Measurements from ENCODE around the gene NRXN3. TPM values are rescaled to one million over a fixed set of nuclear protein-coding genes. Genes with fewer than 3 reads are reported as not detected.

Gene NRXN3
- total RNA-seq, 1 donor from 2014 or later, result 5.9 TPM

DNA sequence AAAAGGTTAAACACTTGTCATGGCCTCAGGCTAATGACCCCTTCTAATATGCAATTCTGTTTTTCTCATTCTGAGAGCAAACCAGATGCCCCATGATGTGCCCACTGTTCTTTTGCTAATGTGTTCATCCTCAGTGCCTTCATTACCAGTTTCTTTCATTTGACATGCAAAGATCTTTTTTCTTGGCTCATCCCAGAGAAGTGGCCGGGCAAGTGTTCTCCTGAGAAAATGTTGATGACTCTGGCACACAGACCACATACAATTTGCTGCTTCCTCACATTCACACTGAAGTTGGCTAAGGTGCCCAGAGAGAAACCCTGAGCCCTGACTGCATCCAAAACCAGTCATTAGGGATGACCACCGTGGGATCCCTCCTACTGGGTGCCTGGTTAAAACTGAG, 1207.8 kb downstream of the NRXN3 start:
- no peak overlapping the region for H2AFZ ChIP-seq (replicated peaks)
- H4K20me1 ChIP-seq (ENCODE audit: low read depth), result no peaks in the 10 kb centered on the region
- H3K27me3 ChIP-seq, result no peaks in the 10 kb centered on the region
- Mint-ChIP-seq H3K36me3 (no peaks in the 10 kb centered on the region), H3K9me3 (no peaks in the 10 kb centered on the region), H3K4me1 (peaks cover 12% of the 10 kb centered on the region), H3K4me3 (no peak overlapping the region), H3K27ac (no peak overlapping the region), H3K27me3 (ENCODE audit: insufficient read depth, low read depth) (peaks cover 2% of the 10 kb centered on the region)
- no peaks in the 10 kb centered on the region for H3K36me3 ChIP-seq
- TF ChIP-seq, protein P1, sequence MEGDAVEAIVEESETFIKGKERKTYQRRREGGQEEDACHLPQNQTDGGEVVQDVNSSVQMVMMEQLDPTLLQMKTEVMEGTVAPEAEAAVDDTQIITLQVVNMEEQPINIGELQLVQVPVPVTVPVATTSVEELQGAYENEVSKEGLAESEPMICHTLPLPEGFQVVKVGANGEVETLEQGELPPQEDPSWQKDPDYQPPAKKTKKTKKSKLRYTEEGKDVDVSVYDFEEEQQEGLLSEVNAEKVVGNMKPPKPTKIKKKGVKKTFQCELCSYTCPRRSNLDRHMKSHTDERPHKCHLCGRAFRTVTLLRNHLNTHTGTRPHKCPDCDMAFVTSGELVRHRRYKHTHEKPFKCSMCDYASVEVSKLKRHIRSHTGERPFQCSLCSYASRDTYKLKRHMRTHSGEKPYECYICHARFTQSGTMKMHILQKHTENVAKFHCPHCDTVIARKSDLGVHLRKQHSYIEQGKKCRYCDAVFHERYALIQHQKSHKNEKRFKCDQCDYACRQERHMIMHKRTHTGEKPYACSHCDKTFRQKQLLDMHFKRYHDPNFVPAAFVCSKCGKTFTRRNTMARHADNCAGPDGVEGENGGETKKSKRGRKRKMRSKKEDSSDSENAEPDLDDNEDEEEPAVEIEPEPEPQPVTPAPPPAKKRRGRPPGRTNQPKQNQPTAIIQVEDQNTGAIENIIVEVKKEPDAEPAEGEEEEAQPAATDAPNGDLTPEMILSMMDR (IDR thresholded peaks at IDR 0.05), result no peak
- TF ChIP-seq EZH2phosphoT487 (IDR thresholded peaks at IDR 0.05), result no peak
- TF ChIP-seq EZH2 (IDR thresholded peaks at IDR 0.05), result no peak
- no peak overlapping the region for H3K27ac ChIP-seq
- no peak overlapping the region for H3K9ac ChIP-seq
- peak overlapping the region; percentile 17 for H3K4me2 ChIP-seq
- H3K79me2 ChIP-seq (ENCODE audit: low read depth), result no peaks in the 10 kb centered on the region
- H3K4me1 ChIP-seq, result peaks cover 47% of the 10 kb centered on the region
- no peaks in the 10 kb centered on the region for H3K9me3 ChIP-seq (ENCODE audit: low read depth)
- H3F3A ChIP-seq (ENCODE audit: low read depth), result peaks cover 42% of the 10 kb centered on the region
- no peak for DNase-seq (ENCODE audit: low spot score)
- H3K4me3 ChIP-seq, result no peak overlapping the region

DNA sequence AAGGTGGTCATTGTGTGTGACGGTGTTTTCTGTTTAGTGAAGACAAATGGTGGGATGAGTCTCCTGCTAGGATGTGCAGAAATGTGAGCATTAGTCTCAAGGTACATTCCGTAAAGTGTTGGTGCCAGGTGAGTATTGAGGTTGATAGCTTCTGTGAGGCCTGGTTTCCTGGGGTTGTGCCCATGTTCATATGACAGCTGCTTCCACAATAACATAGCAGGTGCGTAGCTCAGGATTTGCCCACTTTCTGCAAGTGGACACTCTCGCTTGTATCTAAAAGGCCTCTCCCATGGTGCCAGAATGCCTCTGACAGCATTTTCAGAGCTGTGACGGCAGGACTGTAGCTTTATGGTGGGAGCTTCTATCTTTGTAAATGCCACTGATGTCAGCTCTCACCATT, 1209.1 kb downstream of the NRXN3 start:
- Histone ChIP-seq H3K4me1 (peaks cover 35% of the 10 kb centered on the region), H2AFZ (replicated peaks) (no peak overlapping the region), H3K4me2 (peak overlapping the region; percentile 41), H3K9ac (no peak overlapping the region), H4K20me1 (ENCODE audit: low read depth) (no peaks in the 10 kb centered on the region), H3K4me3 (no peak overlapping the region), H3K36me3 (no peaks in the 10 kb centered on the region), H3F3A (ENCODE audit: low read depth) (peaks cover 34% of the 10 kb centered on the region), H3K27me3 (no peaks in the 10 kb centered on the region), H3K79me2 (ENCODE audit: low read depth) (no peaks in the 10 kb centered on the region), H3K9me3 (ENCODE audit: low read depth) (no peaks in the 10 kb centered on the region), H3K27ac (peak overlapping the region; percentile 27)
- H3K4me1 Mint-ChIP-seq, result peaks cover 9% of the 10 kb centered on the region
- no peak overlapping the region for H3K27ac Mint-ChIP-seq
- no peak for TF ChIP-seq EZH2phosphoT487 (IDR thresholded peaks at IDR 0.05)
- TF ChIP-seq EZH2 (IDR thresholded peaks at IDR 0.05), result no peak
- TF ChIP-seq, protein P1 (IDR thresholded peaks at IDR 0.05), result no peak
- no peak for DNase-seq (ENCODE audit: low spot score)
- H3K9me3 Mint-ChIP-seq, result no peaks in the 10 kb centered on the region
- H3K36me3 Mint-ChIP-seq, result no peaks in the 10 kb centered on the region
- peaks cover 2% of the 10 kb centered on the region for H3K27me3 Mint-ChIP-seq (ENCODE audit: insufficient read depth, low read depth)
- no peak overlapping the region for H3K4me3 Mint-ChIP-seq

DNA sequence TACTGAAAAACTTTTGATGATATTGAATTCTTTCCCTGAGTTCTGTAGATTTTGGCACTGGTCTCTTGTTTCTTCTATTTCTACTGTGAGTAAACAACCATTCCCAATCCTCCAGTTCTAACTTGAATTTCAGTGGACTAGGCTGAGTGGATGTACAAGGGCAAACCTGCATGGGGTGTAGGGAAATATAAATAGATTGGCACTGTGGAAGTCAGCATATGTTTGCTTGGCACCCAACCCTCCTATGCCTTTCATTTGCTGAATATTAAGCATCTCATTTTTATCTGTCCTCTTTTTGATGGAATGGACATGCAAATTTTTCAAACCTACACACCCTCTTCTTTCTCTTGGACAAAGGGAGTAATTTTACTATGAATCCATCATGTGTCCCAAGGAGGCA, 1212.9 kb downstream of the NRXN3 start:
- TF ChIP-seq, protein P1 (IDR thresholded peaks at IDR 0.05), result no peak
- TF ChIP-seq EZH2phosphoT487 (IDR thresholded peaks at IDR 0.05) (no peak), EZH2 (IDR thresholded peaks at IDR 0.05) (no peak)
- peaks cover 17% of the 10 kb centered on the region for H3K4me1 ChIP-seq

More for the DNA sequence above, 1212.9 kb downstream of the NRXN3 start:
- no peaks in the 10 kb centered on the region for H3K36me3 Mint-ChIP-seq
- H3K27ac Mint-ChIP-seq, result no peak overlapping the region
- peaks cover 6% of the 10 kb centered on the region for H3K4me1 Mint-ChIP-seq
- Histone ChIP-seq H3K27me3 (no peaks in the 10 kb centered on the region), H3K4me2 (no peak overlapping the region), H4K20me1 (ENCODE audit: low read depth) (no peaks in the 10 kb centered on the region), H3K4me3 (no peak overlapping the region), H3K27ac (no peak overlapping the region), H3K36me3 (no peaks in the 10 kb centered on the region), H3K79me2 (ENCODE audit: low read depth) (no peaks in the 10 kb centered on the region), H2AFZ (replicated peaks) (no peak overlapping the region), H3K9ac (no peak overlapping the region), H3K9me3 (ENCODE audit: low read depth) (no peaks in the 10 kb centered on the region), H3F3A (ENCODE audit: low read depth) (peaks cover 18% of the 10 kb centered on the region)
- H3K9me3 Mint-ChIP-seq, result peaks cover 4% of the 10 kb centered on the region
- peaks cover 4% of the 10 kb centered on the region for H3K27me3 Mint-ChIP-seq (ENCODE audit: insufficient read depth, low read depth)
- H3K4me3 Mint-ChIP-seq, result no peak overlapping the region
- no peak for DNase-seq (ENCODE audit: low spot score)
